ENCODE results near the gene SCAF1. TPM values are rescaled to one million over a fixed set of nuclear protein-coding genes. Genes with fewer than 3 reads are reported as not detected.

SCAF1 gene
- total and polyA plus RNA-seq, 9 of the 15 experiments (the other 6 are each of a cell fraction or from before 2014, with no cell fraction given): 0.20 to 79.0 (median 4.9) TPM

GRCh38 chr19:49680421-49681351 is 38.7 kb downstream of the SCAF1 start (continued):
- TF ChIP-seq TSHZ1 (CRISPR knock-in tag; IDR thresholded peaks at IDR 0.05) (no peak), HCFC1 (IDR thresholded peaks at IDR 0.05; ENCODE audit: low read depth, low read length) (0 out of 2 replicates have a peak, but pooled peaks have one; percentile 32), NR3C1 (CRISPR knock-in tag; IDR thresholded peaks at IDR 0.05) (no peak), FOXJ3 (CRISPR knock-in tag; IDR thresholded peaks at IDR 0.05) (no peak), MITF (IDR thresholded peaks at IDR 0.05) (no peak), COPS2 (conservative IDR thresholded peaks at IDR 0.05) (no peak), PML (IDR thresholded peaks at IDR 0.05; ENCODE audit: low read length) (no peak), ZNF785 (CRISPR knock-in tag; IDR thresholded peaks at IDR 0.05) (no peak), GABPB1 (CRISPR knock-in tag; IDR thresholded peaks at IDR 0.05) (peak; percentile 67; the same call in 1 of the 2 replicates), STAG1 (CRISPR knock-in tag; IDR thresholded peaks at IDR 0.05; ENCODE audit: borderline replicate concordance) (peak; percentile 68), ETS2 (tag; IDR thresholded peaks at IDR 0.05; ENCODE audit: borderline replicate concordance, poor library complexity, severe bottlenecking) (no peak), JUNB (CRISPR knock-in tag; conservative IDR thresholded peaks at IDR 0.05) (no peak), POLR2A (conservative IDR thresholded peaks at IDR 0.05) (no peak; the same call in 1 of the 2 replicates), HMGN3 (IDR thresholded peaks at IDR 0.05; ENCODE audit: borderline replicate concordance, extremely low read depth, insufficient read length, low read depth, low read length) (peak; percentile 72), ZNF79 (CRISPR knock-in tag; IDR thresholded peaks at IDR 0.05; ENCODE audit: low read depth) (no peak)
- TF ChIP-seq, protein P1, sequence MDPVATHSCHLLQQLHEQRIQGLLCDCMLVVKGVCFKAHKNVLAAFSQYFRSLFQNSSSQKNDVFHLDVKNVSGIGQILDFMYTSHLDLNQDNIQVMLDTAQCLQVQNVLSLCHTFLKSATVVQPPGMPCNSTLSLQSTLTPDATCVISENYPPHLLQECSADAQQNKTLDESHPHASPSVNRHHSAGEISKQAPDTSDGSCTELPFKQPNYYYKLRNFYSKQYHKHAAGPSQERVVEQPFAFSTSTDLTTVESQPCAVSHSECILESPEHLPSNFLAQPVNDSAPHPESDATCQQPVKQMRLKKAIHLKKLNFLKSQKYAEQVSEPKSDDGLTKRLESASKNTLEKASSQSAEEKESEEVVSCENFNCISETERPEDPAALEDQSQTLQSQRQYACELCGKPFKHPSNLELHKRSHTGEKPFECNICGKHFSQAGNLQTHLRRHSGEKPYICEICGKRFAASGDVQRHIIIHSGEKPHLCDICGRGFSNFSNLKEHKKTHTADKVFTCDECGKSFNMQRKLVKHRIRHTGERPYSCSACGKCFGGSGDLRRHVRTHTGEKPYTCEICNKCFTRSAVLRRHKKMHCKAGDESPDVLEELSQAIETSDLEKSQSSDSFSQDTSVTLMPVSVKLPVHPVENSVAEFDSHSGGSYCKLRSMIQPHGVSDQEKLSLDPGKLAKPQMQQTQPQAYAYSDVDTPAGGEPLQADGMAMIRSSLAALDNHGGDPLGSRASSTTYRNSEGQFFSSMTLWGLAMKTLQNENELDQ (CRISPR knock-in tag; IDR thresholded peaks at IDR 0.05; ENCODE audit: borderline replicate concordance): no peak
- TF ChIP-seq, protein P2, sequence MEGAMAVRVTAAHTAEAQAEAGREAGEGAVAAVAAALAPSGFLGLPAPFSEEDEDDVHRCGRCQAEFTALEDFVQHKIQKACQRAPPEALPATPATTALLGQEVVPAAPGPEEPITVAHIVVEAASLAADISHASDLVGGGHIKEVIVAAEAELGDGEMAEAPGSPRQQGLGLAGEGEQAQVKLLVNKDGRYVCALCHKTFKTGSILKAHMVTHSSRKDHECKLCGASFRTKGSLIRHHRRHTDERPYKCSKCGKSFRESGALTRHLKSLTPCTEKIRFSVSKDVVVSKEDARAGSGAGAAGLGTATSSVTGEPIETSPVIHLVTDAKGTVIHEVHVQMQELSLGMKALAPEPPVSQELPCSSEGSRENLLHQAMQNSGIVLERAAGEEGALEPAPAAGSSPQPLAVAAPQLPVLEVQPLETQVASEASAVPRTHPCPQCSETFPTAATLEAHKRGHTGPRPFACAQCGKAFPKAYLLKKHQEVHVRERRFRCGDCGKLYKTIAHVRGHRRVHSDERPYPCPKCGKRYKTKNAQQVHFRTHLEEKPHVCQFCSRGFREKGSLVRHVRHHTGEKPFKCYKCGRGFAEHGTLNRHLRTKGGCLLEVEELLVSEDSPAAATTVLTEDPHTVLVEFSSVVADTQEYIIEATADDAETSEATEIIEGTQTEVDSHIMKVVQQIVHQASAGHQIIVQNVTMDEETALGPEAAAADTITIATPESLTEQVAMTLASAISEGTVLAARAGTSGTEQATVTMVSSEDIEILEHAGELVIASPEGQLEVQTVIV (CRISPR knock-in tag; IDR thresholded peaks at IDR 0.05; ENCODE audit: borderline replicate concordance): no peak

All from K562 (cell line).